GM18867 (cell line): ENCODE measurements around the gene RPL38.

Experiments
- ATAC-seq: cut with Tn5 transposase; IDR thresholded peaks from one replicate; pipeline ENCODE4 v1.9.1; 2021; ENCODE audit warnings: mild to moderate bottlenecking, moderate library complexity; ENCODE audit not compliant: unreplicated experiment

The RPL38 gene

DNA sequence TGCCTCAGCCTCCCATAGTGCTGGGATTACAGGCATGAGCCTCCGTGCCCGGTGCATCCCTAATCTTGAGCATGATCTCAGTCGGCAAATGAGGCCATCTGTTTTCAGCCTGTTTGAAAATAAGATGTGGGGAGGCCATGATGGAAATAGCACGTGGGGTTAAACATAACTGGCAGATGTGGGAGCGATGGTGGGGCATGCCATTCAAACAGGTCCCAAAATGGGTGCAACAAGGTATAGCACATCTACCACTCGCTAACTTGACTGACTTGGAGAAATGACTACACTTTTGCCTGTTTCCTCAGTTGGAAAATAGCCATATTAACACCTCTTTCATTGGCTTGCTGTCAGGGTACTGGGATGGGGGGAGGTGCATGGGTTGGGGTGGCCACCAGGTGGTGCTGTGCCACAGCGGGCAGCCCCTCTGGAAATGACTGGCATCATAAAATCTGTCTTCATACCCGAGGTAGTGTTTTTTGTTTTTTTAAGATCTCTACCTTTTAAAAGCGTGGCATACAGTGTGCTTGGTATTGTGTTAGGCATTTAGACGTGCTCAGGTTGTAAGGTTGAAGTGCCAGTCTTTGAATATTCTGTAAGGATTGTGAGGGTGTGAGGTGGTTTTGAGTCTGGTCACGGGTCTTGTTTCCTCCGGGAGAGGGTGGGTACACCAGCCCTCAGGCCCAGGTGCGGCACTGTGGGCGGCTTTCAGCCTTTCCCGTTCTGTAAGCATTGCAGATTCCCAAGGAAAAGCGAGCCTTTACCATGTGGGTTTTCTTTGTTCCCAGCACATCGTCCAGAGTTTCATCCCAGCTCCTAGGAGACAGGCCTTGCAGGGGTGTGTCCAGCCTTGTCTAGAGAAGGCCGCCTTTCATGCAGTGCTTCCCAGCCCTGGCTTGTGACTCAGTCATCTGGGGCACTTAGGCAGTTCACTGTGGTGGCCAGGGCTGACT, 7.0 kb downstream of the RPL38 start:
- peak; percentile 42 for ATAC-seq

DNA sequence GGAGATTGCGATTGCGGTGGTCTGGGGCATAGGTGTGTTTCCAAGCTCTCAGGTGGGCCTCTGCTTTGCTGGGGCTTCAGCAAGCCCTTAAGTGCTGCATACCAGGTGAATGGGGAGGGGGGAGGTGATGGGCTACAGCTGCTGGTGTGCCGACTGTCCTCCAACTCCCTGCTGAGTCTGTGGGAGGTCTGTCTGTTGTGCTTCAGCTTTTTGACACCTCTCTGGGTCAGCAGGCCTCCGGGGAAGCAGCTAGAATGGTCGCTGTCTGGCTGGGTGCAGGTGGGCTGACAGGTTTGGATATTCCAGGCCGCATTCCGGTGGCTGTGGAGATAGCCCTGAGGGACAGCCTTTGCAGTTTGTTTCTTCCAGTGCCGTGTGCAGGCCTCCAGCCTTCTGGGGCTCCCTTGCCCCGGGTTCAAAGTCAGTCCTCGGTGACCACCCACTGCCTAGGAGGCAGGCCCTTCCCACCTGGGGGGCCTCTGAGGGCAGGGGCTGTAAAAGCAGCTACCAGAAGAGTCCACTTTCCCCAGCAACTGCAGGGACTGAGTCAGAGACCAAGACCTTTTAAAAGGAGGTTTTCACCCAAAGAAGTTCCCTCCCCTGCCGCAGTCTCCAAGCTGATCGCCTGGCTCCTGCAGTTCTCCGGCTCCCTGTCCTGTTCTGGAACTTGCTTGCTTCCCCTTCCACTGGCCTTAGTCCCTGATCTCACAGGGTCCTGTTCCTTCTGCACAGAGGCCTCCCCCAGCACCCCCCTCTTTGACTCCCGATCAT, 7.8 kb downstream of the RPL38 start:
- no peak for ATAC-seq

DNA sequence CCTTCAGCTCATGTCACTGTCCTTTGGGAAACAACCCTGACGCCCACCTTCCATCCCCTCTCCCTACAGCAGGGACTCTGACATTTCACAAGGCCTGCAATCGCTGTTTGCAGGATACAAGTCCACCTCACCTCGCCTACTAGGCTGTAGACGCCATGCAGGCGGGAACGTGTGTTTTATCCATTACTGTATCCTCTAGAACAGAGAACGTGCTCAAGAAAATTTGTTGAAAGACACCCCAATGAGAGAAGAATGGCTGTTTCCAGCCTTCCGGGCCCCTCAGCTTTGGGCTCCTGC, 8.4 kb downstream of the RPL38 start:
- ATAC-seq, result no peak

DNA sequence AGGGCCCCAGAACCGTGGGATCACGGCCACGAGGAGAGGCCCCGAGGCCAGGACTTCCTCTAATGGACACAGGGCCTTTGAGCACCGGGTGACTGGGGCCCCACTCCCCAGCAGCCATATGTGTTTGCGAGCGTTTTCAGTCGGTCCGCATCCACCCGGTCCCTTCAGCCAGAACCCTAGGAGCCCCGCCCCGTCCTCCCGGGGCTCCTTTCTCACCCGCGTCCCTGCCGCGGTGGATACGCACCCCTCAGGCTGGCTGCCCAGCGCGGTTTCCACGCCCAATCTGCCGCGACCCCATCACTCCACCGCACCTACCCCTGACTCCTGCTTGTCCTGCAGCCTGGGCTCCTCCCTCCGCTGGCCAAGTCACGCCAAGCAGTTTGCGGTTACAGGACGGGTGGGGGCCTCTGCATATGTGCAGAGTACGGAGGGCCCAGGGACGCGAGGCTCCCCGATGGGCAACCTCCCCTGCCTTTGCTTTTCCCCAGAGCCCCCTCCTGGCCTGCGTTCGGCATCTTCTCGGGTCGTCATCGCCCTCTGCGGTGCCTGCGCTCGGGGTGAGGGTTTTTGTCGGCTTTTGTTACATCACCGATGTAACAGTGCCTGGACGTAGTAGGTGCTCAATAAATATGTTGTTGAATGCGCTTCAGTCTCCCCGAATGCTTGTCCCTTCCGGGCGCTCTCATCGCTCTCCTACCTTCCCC, 8.9 kb downstream of the RPL38 start:
- ATAC-seq, result peak; percentile 4

DNA sequence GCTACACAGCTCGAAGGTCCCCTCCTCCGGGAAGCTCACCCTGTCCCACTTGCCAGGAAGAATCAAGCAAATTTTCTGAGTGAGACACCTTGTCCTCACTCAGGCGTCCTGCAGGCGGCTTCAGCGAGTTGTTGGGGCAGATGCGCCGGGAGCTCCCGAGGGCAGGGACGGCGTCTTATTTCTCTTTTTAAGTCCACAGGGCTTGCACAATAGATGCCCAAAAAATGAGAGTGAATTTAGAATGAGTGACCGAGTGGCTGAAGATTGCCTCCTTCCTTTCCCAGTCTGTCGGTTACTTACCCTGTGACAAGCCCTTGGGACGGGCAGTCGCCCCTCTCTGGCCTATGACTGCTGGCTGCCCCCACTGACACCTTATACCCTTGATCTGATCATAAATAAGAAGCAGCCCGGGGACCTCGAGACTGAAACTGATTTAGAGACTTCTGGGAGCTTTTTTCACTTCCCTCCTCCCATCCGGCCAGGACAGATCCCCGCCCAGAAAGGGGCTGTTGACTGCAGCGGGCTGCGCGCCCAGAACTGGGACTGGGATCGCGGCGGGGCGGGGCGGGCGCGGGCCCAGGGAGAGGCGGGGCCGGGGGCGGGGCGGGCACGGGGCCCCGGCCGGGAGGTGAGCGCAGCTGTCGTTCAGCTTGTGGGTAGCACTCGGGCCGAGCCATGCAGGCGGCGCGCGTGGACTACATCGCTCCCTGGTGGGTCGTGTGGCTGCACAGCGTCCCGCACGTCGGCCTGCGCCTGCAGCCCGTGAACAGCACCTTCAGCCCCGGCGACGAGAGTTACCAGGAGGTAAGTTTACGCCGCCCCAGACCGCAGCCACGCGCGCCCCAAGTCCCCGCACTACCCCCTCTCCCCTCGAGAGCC, 9.7 kb downstream of the RPL38 start, which contains the start of gene TTYH2:
TTYH2 (plus strand) TSS at position 659 of the 879 bp plus-strand sequence; CDS start at position 676, 17 bp downstream.
- peak; percentile 63 for ATAC-seq

DNA sequence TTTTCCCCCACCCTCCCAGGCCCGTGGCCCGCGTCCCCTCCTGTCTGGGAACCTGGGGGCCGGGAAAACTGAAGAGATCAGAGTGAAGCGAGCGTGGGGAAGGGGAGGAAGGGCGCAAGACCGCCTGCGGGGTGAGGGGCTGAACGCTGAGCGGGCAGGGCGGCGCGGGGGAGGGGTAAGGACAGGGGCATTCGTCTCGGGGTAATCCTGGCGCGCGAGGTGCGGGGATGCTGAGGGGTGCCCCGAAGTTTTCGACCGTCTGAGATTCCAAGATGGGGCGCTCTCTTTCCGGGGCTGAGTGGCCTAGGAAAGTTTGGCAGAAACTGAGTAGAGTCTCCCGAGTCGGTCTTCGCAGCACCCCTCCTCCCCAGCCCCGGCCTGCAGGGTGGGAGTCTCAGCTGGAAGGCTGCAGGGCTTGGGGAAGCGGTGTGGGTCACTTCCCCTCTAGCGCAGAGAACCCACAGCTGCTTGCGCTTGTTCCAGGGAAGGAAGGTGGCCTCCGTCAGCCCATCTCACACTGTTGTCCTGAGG, 10.4 kb downstream of the RPL38 start:
- ATAC-seq, result no peak

DNA sequence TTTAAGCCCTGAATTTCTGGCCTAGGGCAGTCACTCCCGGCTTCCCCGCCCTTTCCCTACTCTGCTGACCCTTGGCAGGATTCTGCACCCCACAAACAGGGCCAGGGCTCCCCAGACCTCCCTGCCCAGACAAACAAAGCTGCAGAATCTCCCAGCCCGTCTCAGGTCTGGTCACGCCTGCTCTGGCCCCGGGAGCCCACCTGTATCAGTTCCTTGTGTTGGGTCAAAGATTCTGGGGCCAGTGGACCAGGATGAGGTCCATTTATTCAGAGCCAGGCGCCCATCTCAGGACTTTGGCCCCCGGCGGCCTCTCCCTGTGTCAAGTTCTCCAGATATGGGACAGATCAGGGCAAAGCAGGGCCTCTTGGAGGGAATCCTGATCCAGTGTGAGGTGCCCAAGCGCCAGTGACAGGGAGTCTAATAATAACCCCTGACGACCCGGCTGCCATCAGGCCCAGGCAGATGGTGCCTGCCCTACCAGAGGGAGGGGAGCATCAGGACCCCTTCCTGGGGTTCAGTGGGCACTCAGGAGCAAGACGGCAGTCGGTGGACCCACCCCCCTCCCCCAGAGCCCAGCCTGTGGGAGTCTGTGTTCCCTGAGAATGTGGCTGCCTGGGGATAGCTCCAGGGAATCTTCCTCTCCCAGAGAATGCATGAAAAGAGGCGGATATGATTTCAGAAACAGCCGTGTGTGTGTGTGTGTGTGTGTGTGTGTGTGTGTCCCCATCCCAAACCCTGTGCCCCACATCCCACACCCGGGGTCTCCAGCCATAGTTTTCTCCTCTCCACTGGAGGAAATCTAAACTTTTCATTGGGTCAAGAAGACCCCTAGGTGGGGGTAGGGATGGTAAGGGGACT, 11.2 kb downstream of the RPL38 start:
- no peak for ATAC-seq

DNA sequence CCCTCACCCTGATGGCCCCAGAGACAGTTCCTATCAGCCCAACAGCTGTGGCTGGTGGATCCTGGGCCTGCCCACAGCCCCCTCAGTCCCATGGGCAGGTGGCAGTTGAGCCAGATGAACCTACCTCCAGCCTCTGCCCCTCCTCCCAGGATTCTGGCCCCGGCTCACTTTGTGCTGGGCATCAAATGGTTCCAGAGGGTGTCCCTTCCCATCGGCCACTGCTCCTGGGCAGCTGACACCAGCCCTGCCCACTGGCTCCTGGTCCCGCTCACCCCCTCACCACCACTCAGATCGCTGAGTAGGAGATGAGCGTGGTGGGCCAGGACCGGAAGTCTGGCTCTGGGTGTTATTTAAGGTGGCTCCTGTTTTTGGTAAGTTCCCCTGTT, 11.9 kb downstream of the RPL38 start:
- ATAC-seq, result no peak

DNA sequence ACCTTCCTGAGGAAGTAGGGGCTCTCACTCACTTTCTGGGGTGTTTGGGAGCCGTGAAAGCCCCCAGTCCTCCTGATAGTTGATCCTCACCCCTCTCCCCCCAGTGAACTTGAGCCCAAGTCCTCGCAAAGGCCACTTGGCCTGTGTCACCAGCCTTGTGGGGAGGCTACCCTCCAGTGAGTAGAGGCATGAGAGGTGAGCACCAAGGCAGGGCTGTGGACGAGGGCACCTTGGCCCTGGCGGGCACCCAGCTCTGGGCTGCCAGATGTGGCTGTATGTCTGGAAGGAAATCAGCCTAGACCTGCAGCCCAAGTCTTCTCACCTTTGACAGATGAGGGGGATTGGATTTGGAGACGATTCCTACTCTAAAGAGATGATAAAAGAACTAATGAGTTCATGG, 13.0 kb downstream of the RPL38 start:
- no peak for ATAC-seq

DNA sequence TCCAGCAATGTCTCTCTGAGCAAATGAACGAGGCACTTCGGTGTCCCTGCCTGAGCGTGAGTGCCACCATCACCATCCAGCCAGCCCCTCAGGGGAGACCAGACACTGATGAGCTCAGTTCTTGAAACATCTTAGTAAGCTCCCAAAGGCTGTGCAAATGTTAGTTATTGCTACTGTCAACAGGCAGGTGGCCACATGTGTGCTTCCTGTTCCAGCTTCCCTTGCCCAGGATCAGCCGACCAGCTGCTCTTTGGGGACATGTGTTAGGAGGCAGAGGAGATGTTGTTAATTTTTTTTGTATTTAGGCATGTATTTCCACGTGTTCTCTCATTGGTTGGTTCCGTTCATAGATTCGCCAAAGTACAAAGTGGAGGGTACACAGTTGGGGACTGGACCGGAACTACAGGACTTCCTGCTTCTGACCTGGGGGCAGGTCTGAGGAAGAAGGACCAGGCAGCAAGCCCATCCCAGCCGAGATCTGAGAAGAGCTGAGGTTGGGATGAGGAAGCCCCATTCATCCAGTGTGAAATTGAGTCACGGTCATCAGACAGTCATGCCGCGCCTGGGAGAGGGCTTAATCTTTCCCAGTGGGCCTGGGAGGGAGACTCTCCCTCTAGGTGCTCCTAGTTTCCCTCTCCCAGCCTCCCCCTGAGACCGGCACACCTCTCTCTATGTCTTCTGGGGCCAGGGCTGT, 13.7 kb downstream of the RPL38 start:
- no peak for ATAC-seq

DNA sequence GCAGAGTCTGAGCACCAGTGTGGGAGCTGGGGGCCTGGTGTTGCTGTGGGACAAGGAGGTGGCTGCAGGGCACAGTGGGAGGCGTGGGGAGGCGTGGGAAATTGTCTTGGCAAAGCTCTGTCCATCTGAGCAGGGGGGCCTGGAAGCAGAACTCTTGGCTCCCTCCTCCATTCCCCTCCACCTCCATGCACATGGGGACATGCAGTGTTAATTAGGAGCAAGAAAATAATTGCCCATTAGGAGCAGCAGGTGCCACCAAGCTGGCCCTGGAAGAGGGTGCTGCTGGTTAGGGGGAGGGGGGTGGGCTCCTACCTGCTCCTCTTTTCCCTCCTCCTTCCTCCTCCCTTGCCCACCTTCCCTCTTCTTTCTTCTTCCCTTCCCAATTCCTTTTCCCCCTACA, 14.4 kb downstream of the RPL38 start:
- ATAC-seq, result no peak

DNA sequence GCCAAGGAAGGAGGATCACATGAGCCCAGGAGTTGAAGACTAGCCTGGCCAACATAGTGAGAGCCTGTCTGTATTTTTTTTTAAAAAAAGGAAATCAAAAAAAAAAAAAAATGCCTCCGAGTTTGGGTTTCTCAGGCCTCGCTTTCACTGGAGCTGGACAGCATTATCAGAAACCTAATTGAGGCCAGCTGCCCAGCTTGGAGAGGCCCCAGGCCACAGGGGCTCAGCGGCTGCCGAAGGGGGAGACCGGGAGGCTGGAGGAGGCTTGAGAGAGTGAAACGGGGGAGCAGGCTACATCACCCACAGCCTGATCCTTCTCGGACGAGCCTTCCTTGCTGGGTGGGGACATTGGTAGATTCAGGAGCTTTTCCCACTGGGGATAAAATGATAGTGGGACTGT, 15.0 kb downstream of the RPL38 start:
- no peak for ATAC-seq

DNA sequence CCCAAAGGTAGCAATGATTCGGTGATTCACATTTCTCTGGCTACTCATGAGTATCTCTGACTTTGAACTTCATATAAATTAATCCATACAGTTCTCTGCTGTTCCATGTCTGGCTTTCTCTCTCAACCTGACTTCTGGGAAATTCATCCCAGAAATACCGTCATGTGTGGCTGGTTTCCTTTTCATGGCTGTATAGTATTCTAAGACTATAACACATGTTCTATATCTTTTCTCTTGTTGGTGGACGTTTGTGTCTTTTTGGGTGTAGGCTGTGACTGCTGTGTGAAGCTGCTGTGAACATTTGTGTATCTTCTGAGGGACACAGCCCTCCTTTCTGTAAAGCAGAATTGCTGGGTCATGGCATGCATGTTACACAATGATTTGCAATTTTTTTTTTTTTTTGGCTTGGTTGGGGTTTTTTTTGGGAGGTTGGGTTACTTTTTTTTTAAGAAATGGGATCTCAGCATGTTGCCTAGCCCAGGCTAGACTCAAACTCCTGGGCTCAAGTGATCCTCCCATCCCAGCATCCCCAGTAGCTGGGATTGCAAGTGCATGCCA, 16.2 kb downstream of the RPL38 start:
- no peak for ATAC-seq

DNA sequence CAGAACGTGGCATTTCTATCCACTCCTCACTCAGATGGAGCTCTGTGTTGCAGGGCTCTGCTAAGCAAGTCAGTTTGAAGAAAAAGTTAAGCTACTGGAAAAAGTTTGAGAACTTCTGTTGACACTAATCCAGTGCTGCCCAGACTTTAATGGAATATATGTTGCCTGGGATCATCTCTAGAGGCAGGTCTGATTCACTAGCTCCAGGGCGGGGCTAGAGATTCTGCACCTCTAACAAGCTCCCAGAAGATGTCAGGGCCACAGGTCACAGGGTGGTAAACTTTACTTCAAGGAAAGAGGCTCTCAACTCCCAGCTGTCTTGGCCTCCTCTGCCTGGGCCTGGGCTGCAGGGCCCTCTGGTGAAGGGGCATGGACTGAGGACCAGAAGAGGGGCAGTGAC, 16.7 kb downstream of the RPL38 start:
- no peak for ATAC-seq

DNA sequence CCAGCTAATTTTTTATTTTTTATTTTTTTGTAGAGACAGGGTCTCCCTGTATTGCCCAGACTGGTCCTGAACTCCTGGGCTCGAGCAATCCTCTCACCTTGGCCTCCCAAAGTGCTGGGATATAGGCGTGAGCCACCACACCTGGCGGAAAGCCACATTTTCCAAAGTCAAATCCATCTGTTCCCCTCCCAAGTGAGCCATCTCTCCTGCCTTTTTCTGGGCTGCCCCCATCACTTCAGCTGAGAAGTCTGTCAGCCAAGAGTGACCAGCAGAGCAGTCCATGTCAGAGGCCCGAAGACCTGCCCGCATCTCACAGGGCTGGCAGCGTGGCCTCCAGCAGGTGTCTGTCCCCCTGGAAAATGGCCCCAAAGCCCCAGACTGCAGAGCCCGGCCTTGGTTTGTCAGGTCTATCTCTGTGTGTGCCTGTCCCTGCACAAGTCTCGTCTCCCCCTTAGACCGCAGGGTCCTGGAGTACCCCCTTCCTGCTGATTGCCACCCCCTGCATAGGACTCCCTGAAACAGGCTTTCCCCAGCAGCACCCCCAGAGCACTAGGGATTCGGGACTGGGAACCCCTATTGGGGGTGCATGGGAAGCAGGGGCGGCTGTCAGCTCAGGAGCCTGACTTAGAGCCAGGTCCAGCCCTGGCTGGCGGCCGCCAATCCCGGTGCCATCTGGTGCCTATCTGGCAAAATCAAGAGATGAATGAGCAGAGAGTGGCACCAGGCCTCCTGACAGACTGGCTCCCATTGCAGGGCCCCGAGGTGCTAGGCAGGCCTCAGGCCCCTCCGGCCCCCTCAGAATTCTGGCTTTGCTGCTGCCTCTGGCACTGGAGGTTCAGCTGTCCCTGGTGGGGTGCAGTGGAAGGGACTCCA, 17.7 kb downstream of the RPL38 start:
- no peak for ATAC-seq

DNA sequence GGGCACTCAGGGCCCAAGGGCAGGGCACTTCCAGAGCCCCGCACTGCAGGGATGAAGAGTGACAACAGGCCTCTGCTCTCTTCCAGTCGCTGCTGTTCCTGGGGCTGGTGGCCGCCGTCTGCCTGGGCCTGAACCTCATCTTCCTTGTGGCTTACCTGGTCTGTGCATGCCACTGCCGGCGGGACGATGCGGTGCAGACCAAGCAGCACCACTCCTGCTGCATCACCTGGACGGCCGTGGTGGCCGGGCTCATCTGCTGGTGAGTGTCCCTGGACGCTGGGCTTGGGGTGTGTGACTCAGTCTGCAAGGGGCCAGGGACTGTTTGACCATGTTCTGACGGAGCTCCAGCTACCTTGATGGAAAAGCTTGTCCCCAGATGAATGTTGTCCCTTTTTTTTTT, 18.9 kb downstream of the RPL38 start:
- no peak for ATAC-seq

DNA sequence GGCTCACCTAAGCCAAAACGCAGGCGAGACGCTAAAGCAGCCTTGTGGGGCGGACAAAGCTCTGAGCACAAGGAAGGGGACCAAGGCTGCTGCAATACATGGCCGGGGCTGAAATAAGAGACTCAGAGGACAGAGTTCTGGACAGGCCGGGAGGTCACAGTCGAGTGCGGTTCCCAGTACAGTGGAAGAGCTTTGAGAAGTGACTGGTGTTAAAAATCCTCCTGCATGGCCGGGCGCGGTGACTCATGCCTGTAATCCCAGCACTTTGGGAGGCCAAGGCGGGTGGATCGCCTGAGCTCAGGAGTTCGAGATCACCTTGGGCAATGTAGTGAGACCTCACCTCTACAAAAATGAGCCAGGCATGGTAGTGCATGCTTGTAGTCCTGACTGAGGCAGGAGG, 20.4 kb downstream of the RPL38 start:
- no peak for ATAC-seq
